Colonic mucosa (tissue), 4 donors: ENCODE measurements around the gene INTS11. TPM values are rescaled to one million over a fixed set of nuclear protein-coding genes. Genes with fewer than 3 reads are reported as not detected.

Experiments
- DNase-seq: peaks from one replicate; pipeline ENCODE4 v3.0.0-alpha.2; 2020
- H3K27ac ChIP-seq: fragments of 200-600 bp; one replicate; pipeline ENCODE4 v1.8.0; 2021
- H3K27me3 ChIP-seq: fragments of 200-600 bp; one replicate; pipeline ENCODE4 v1.8.0; 2021
- H3K36me3 ChIP-seq: fragments of 200-600 bp; one replicate; pipeline ENCODE4 v1.8.0; 2021
- H3K4me1 ChIP-seq: fragments of 200-600 bp; one replicate; pipeline ENCODE4 v1.8.0; 2021; ENCODE audit warnings: mild to moderate bottlenecking
- H3K4me3 ChIP-seq: fragments of 200-600 bp; one replicate; pipeline ENCODE4 v1.8.0; 2021
- H3K9ac ChIP-seq, 2 donors: one replicate each; pipeline ENCODE4 v1.7.0; 2013; ENCODE audit warnings: control low read depth in 2 of 2, low read depth in 2 of 2, low read length in 2 of 2
- H3K9me3 ChIP-seq: fragments of 200-600 bp; one replicate; pipeline ENCODE4 v1.8.0; 2021
- CTCF ChIP-seq: fragments of 200-600 bp; IDR thresholded peaks from one replicate; pipeline ENCODE4 v1.8.0; 2022; ENCODE audit warnings: antibody characterized with exemption, mild to moderate bottlenecking
- intact Hi-C: fragments of 100-400 bp; cut with DNase I; formaldehyde crosslinking; loops from one replicate; pipeline ENCODE4 v1.14.1; 2022
- total RNA-seq, 2 donors: library from RNA; stranded (reverse); fragmentation: NEBNext Ultra II Directional in 1 of 2; extraction: Animal tissue kit (Norgen Biotek cat#: 25700) in 1 of 2; gene quantifications; one replicate each; pipeline ENCODE4 v1.2.1, GENCODE V29; 2021
- donor health status: healthy.
- donor health status: DM: no; HTN: no; CAD: no.
- donor health status: DM: no; HTN: no; CAD: no.

Gene INTS11
- total RNA-seq, 2 donors from 2014 or later, result 70.6 to 126 TPM

DNA sequence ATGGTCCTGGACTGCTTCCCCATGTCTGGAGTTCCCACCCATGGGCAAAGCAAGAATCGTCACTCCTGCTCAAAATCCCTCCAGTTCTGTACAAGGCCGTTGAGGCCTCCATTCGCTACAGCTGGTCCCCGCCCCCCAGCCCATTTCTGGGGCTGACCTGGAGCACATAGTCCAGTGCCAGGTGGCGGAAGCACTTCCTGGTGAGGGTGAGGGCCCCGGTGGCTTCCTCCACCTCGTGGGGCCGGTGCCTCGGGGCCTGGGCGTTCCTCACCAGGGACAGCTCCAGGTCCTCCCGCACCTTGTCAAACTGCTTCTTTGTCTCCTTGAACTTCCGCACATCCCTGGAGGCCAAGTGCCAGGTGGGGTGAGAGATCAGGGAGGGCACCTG is 24.1 kb downstream of the INTS11 start:
- Histone ChIP-seq H3K9me3 (no peaks in the 10 kb centered on the region), H3K36me3 (no peaks in the 10 kb centered on the region), H3K4me1 (peaks cover 10% of the 10 kb centered on the region), H3K27me3 (no peaks in the 10 kb centered on the region), H3K4me3 (no peak overlapping the region), H3K27ac (no peak overlapping the region), H3K9ac (no peak overlapping the region)
- intact Hi-C loops, result no loop called here
- DNase-seq, result no peak
- TF ChIP-seq CTCF, result no peak

DNA sequence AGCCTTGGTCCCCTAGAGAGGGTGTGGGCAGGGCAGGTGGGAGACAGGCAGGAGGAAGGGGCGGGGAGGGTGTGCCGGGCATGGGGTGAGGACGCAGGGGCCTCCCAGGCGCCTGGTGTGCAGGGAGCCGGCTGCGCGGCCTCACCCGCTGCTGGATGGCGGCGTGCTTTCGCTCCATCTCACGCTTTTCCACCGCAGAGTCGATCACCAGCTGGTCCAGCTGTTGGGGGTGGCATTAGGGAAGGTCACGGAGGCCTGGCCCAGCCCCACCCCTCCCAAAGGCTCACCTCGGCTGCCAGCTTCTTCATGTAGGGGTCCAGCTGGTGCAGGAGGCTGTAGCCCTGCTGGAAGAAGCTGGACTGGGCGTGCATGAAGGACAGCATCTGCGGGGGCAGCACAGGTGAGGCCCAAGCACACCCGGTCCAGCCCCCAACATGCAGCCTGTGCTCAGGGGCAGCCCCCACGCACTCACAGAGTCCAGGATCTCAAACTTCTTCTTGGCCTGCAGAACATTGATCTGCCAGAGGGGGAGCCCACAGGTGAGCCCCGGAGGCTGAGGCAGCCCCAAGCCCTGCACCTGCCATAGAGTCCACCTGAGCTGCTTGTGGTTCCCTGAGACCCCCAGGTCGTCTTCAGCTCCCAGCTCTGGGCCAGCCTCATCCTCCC is 24.6 kb downstream of the INTS11 start:
- Histone ChIP-seq H3K36me3 (no peaks in the 10 kb centered on the region), H3K27me3 (no peaks in the 10 kb centered on the region)
- intact Hi-C loops, result loop anchor here (10.0 kb wide), 1 partner anchor 315 kb away; the partner anchor contains the start of gene PERM1

GRCh38 chr1:1298861-1299685 is 25.4 kb downstream of the INTS11 start:
- DNase-seq, result no peak
- H3K36me3 ChIP-seq, result no peaks in the 10 kb centered on the region
- no peaks in the 10 kb centered on the region for H3K9me3 ChIP-seq
- H3K4me3 ChIP-seq, result no peak overlapping the region
- intact Hi-C loops, result loop anchor here (10.0 kb wide), 1 partner anchor 314 kb away; the partner anchor contains the start of gene PERM1
- TF ChIP-seq CTCF, result no peak
- no peaks in the 10 kb centered on the region for H3K4me1 ChIP-seq
- H3K9ac ChIP-seq, result no peak overlapping the region
- no peaks in the 10 kb centered on the region for H3K27me3 ChIP-seq
- H3K27ac ChIP-seq, result no peak overlapping the region

More for the DNA sequence above, 24.6 kb downstream of the INTS11 start:
- TF ChIP-seq CTCF, result peak; percentile 23
- Histone ChIP-seq H3K4me3 (no peak overlapping the region), H3K27ac (no peak overlapping the region), H3K4me1 (peaks cover 5% of the 10 kb centered on the region), H3K9me3 (no peaks in the 10 kb centered on the region), H3K9ac (no peak overlapping the region)
- no peak for DNase-seq

DNA sequence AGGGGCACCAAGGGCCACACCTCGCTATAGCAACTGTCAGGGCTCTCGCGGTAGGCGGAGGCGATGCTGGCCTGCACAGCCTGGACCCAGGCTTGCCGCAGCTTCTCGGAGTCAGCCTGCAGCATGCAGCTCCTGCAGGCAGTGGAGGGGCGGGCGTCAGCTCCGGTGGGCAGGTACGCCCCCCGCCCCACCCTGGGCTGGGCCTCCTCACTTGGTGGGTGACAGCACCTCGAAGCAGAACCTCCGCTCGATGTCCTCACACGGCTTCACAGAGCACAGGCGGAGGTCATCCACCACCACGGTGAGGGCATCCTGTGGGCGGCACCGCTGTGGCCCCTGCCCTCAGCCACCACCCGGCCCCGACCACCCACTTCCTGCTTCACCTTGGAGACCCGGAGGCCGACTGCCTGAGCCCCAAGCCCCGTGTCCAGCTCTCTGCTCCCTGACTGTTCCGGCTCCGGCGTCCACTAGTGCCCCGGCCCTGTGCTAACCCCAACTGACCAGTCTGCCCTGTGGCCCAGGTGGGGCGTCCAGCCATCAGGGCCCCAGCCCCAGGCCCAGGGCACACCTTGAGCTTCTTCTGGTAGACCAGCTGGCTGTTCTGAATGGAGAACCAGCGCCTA is 26.5 kb downstream of the INTS11 start:
- no peak overlapping the region for H3K27ac ChIP-seq
- H3K27me3 ChIP-seq, result no peaks in the 10 kb centered on the region
- no peak for TF ChIP-seq CTCF
- no peaks in the 10 kb centered on the region for H3K4me1 ChIP-seq
- no peaks in the 10 kb centered on the region for H3K9me3 ChIP-seq
- no peaks in the 10 kb centered on the region for H3K36me3 ChIP-seq
- intact Hi-C loops, result loop anchor here (10.0 kb wide), 1 partner anchor 313 kb away; the partner anchor contains the start of gene PERM1
- DNase-seq, result no peak
- H3K4me3 ChIP-seq, result no peak overlapping the region
- no peak overlapping the region for H3K9ac ChIP-seq
